DOHH2 (cell line): Measurements from ENCODE around the gene SERPINI1.

Source experiments
- CTCF ChIP-seq: fragments of 200-600 bp; sonication (generic); IDR thresholded peaks from one replicate; pipeline ENCODE4 v1.5.1; 2014; ENCODE audit warnings: antibody characterized with exemption, mild to moderate bottlenecking, low read depth, low read length; ENCODE audit not compliant: poor library complexity, severe bottlenecking
- EZH2phosphoT487 ChIP-seq: fragments of 200-600 bp; sonication (generic); IDR thresholded peaks from 2 replicates; pipeline ENCODE4 v1.6.1; 2017; ENCODE audit warnings: borderline replicate concordance, mild to moderate bottlenecking, antibody characterized with exemption, low read length, moderate library complexity, mixed read lengths

GRCh38 chr3:167736264-167736787, 805 bp downstream of the SERPINI1 start:
- TF ChIP-seq CTCF (no peak), EZH2phosphoT487 (no peak)
